NCI-H1092 (cell line): ENCODE measurements around the gene LRRFIP1.
"Not testable (repeated sequence)": the region's sequence is repeated elsewhere in the genome, so short reads cannot be mapped to it uniquely, and the experiment has no call there.

Experiments used
- DNase-seq: peaks from one replicate; lab custom pipeline; 2025; lab: John Stamatoyannopoulos, UW

Gene LRRFIP1

GRCh38 chr2:237685408-237685807 lies 58.0 kb downstream of the LRRFIP1 start:
- DNase-seq: no peak

DNA sequence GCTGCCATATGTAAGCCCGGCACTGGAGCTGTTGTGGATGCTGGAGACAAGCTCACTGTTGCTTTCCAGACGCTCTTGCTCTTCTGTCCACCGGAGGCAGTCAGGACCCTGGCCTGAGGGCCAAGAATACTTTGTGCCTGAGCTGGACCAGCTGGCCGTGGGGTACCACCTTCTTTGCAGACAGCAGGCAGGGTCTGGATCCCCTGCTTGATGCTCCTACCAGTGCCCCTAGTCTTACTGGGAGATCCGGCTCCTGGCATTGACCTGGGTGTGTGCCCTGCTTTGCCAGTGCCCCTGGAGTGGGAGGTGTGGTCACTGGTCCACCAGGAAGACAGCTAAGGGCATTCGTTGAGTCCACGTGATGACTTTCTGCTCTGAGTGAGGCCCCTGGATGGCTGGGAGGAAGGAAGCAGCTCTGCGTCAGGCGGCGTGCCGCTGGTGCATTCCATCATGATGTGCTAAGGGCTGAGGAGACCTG lies 59.3 kb downstream of the LRRFIP1 start:
- no peak for DNase-seq

DNA sequence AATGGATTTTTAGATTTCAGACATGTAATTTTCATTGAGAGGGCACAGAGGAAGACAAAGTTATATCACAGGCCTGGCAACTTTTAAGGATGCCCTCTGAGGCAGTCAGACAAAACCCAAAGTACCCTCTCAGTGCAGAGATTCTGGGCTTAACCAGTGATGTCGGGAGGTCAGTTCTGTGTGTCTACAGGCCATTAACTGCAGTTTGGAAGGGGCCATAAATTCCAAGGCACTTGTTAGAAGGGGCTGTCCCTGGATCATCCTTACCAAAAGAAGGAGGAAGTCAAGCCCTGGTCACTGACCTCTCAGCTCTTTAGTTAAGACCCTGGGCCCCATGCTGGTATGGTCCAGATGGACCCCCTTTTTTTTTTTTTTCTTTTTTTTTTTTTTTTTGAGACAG lies 60.7 kb downstream of the LRRFIP1 start:
- DNase-seq: no peak

DNA sequence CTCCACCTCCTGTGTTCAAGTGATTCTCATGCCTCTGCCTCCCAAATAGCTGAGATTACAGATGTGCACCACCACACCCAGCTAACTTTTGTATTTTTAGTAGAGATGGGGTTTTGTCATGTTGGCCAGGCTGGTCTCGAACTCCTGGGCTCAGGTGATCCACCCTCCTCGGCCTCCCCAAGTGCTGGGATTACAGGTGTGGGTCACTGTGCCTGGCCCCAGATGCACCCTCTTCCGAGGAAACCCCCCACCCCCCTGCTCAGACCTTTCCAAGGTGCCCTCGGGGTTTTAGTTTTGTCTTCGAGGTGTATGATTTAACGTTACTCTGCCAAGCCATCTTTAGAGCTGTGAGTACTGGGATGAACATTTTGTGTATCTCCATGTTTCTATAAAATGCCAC lies 61.2 kb downstream of the LRRFIP1 start:
- not testable (repeated sequence) for DNase-seq

GRCh38 chr2:237689336-237690131 lies 62.1 kb downstream of the LRRFIP1 start:
- no peak for DNase-seq

DNA sequence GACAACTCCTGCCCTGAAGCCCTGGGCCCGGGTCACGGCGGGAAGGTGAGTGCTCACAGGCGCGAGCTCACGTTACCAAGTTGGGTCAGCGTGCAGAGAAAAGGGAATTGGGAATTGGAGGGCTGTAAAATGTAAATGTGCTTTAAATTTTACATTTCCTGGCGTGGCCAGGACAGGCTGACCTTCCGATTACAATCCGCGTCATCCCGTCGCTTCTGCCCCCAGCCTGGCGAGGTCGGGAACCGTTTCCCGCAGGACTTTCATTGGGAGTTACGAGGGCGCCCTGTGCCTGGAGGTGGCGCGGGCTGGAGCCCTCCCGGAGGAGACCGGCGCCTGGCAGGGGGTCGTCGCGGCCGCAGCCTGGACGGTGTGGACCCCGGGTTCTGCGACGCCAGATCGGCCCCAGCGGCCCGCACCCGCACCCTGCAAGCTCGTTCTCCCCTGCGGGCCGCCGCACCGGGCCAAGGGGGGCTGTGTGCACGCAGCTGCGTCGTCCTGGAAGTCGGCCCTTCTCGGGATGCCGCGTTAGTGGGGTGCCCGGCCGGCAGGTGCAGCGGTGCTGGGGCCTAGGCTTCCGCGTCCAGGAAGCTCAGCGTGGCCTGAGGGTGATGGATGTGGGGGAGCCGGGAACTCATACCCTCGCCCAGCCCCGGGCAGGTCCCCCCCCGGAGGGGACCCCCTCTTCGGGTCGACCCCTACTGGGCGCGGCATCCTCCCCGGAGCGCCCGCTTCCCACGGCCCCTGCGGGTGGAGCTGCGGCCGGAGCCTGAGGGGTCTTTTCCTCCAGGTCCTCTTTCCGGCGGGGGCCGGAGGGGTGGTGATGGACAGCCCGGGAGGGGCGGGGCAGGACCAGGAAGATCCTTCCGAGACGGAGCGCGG lies 63.9 kb downstream of the LRRFIP1 start:
- no peak for DNase-seq

- DNase-seq: peak; percentile 59
Observed at GRCh38 chr2:237691908-237692600, 64.7 kb downstream of the LRRFIP1 start.

DNA sequence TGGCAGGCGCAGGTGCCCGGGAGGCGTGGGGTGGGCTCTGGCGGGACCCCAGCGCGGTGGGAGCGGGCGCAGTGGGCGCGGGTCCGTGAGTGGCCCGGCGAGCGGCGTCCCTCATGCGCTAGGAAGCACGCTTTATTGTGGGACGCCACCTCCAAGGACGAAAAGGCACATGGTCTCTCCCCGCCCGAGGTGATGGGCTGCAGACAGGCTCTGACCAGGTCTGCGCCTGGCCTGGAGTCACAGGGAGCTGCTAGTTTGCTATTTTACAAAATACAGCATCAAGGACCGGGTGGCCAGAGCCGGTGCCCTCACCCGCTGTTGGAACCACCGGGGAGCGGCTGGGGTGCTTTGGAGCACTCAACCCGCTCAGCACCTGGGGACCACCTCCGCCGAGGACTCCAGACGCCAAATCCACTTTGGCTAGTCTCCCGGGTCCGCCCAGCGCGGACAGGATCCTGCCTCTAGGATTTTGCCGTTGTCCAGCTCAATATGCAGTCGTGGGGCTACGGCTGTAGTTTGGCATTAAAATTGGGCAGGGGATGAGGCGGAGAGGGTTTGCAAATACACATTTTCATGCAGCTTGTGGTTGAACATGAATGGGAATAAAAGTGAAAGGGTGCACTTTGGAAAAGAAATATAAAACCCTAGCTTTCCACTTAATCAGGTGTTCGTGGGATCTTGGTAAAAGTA lies 65.4 kb downstream of the LRRFIP1 start:
- peak; percentile 16 for DNase-seq

DNA sequence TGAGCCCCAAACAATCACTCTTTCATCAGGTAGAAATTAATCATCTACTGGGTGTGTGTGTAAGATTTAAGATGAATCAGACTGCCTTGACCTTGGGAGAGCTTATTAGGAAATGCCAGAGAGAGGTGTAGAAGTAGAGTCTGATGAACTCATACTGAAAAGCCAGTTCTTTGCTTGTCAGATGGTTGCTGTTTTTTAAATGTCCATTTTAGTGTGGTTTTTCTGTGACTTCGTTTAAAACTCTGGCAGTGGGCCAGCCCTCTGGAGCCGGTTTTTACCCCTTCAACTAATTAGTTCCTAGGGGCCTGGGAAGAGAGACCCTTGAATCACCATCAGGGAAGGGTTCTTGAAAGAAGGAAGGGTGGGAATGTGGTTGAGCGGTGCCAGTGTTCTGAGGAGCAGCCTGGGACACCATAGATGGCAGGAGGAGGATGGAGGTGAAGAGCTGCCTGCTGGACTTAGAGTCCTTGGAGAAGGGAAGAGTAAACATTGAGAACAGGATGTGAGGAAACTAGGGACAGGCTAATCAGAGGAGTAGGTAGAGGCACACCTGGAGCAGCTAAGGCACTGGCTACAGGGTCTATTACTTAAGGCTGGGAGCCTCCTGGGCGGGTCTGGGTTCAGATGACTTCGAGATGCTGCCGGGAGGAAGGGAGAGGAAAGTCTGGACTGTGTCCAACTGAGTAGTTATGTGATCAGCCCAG lies 66.1 kb downstream of the LRRFIP1 start:
- no peak for DNase-seq

DNA sequence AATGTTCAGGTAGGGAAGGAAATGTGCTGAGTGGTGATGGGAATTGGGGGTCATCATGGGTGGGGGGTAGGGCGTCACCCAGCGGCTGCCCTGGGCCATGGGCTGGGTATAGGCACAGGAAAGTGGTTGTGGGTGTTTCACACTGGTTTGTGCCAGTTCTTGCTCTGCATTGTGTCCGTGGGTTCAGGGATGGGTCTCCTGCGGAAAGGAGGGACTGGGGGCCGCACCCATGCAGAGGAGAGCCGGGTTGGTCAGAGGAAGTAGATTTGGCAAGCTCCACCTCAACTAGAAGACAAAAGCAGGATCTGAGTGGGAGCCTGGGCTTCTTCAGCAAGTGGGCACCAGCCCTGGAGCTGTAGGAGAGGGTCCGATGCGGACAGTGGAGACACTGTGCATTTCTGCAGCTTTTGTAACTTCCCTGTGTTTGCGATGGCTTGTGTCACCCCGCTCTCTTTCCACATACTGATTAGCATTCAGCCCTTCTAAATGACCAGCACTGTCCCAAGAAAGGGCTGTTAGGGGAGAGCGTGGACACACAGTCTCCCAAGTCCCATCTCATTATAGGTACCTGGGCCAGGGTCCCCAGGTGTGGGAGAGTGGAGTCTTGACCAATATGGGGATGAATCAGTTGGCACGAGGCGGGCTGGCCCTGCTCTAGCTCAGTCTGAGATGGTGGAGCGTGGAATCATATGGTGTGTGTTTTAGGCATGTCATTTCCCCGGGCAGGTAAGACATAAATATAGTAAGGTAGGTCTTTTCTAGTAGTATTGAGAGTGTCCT lies 67.2 kb downstream of the LRRFIP1 start:
- no peak for DNase-seq

- DNase-seq: no peak
Observed at GRCh38 chr2:237695201-237695780, 67.9 kb downstream of the LRRFIP1 start.

DNA sequence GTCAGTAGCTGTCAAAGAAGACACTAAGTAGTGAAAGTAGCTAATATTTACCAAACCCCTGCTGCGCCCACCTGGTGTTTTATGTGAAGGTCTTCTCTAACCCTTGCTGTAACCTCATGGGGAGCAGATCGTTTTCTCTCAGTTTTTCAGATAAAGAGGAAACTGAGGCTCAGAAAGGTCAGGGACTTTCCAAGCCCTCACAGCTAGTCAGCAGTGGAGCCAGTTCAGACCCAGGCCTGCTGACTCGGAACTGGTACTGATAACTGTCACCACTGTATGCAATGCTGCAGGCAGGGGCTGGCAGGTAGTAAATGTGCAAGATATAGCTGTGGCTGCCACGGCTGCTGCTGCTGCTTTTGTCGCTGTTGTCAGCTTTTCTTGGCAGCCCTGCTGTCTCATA lies 69.1 kb downstream of the LRRFIP1 start:
- no peak for DNase-seq

- DNase-seq: no peak
Observed at GRCh38 chr2:237697586-237698357, 70.4 kb downstream of the LRRFIP1 start.

DNA sequence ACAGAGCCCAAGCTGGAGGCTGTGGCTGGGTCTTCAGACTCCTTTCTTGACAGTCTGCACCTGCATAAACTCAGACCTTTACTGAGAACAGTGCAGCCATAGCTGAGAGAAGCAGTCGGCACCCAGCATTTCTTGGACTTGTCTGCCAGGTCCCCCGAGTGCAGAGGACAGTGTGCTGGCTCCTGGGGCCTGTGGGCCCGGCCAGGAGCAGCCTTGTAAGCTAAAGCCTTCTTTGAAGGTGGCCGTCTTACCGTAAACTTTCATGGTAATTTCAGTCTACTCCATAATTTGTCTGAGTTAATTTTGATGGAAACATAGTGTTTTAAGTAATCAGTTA lies 70.9 kb downstream of the LRRFIP1 start:
- no peak for DNase-seq

DNA sequence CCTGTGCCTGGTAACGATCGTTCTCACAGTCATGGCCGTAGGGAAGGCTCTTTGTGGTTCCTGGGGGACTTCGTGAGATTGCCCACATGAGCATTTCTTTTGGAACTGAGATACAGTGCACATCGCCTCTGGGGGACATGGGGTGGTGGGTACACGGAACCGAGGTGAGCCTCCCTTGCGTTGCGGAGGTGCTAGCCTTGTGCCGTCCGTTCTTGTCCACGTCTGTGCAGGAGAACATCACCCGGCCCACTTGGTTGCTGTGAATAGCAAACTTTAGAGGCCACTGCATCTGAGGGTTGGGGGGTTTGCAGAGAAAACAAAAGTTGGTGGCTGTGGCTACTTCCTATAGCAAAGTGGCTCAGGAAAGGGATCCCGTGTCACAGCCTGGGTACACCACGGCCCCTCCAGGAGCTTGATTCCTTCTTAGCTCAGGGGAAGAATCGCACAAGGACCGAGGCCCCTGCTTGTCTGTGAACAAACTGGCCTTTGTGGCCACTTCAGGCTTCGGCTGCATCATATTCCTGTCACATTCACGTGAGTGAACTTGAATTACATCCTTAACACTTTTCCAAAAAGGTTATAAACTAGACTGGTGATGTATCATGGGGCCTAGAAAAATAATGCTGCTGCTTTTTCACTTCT lies 72.6 kb downstream of the LRRFIP1 start:
- no peak for DNase-seq

DNA sequence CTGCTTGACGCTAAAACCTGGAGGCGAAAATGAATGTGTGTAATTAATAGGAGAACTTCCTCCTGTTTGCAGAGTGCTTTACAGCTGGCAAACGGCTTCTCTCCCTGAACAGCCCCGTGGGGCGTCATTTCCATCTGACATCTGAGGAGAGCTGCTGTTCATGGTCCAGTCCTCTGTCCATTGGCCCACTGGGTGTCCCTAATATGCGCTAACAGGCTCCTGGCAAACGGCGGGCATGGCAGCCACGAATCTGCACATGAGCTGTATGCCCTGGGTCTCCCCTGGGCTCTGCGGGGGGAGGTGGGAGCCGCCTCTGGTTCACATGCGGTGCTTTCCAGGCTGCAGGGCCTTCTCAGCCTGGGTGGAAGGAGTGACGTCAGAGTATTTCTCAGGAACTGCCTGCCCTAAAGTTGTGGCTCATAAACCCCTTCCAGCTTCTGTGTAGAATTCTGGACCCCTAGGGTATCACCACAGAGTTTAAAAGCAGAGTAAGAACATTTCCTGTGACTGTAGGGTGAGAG lies 73.2 kb downstream of the LRRFIP1 start:
- DNase-seq: peak; percentile 37

DNA sequence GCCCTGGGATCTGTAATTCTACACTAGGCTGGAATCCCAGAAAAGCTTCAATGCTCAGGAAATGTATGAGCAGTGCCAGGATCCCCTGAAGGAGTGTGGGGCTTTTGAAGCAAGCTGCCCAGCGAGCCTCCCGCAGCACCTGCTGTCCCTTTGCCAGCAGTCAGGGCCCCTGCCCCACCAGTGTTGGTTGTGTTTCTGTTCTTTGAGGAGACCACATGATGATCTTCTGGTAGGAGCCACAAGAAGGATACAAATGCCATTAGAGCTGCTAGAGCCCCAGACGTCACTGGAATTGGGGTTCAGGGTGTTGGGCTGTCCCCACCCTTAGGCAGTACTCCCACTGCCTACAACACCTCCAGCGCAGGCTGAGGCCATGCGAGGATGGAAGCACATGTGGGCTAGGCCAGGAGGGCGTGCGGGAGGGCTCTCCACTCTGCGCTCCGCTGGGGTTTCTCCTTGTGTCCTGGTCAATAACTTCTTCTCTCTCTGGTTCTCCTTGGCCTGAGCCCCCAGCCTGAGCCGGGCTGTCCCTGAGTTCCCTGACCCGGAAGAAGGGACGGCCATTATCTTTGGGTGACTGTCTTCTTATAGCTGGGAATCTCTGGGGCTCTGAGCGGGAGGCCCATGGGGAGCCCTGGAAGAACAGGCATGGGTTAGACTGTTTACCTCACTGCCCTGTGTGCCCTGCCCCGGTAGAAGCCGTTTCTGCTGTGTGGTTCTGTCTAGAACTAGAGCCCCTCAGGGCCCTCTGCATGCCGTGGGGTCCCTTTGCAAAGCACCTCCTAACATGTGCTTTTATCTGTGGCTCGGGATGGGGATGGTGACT lies 73.9 kb downstream of the LRRFIP1 start:
- DNase-seq: no peak
